Activated T-cell treated with anti-CD3 and anti-CD28 coated beads, Interleukin-2, amount 50 U/mL, for 72 hours (primary cell): ENCODE data around the gene KRT1. TPM values are rescaled to one million over a fixed set of nuclear protein-coding genes. Genes with fewer than 3 reads are reported as not detected.

Source experiments
- ATAC-seq, 2 donors: fragments of 150-1000 bp; cut with Tn5 transposase; replicated peaks in 1 of 2; 2 replicates each; pipeline ENCODE4 v1.10.0; 2021; ENCODE audit warnings: moderate library complexity in 2 of 2, mild to moderate bottlenecking in 1 of 2
- DNase-seq, 2 donors: peaks; one replicate each; pipeline ENCODE4 v3.0.0; 2021 to 2022; ENCODE audit warnings: mixed read lengths in 1 of 2
- H3K27ac Mint-ChIP-seq: one replicate; pipeline ENCODE4 v1.8.0; 2022; ENCODE audit warnings: mild to moderate bottlenecking, moderate library complexity, mixed read lengths
- H3K27me3 Mint-ChIP-seq: one replicate; pipeline ENCODE4 v1.8.0; 2022; ENCODE audit warnings: low read depth, mixed read lengths
- H3K36me3 Mint-ChIP-seq, 2 donors: one replicate each; pipeline ENCODE4 v1.8.0; 2022; ENCODE audit warnings: mixed read lengths in 2 of 2, mild to moderate bottlenecking in 1 of 2; ENCODE audit not compliant: insufficient read depth in 2 of 2
- H3K4me1 Mint-ChIP-seq: one replicate; pipeline ENCODE4 v1.8.0; 2022; ENCODE audit warnings: low read depth, mixed read lengths
- H3K4me3 Mint-ChIP-seq, 2 donors: one replicate each; pipeline ENCODE4 v1.8.0; 2022; ENCODE audit warnings: mild to moderate bottlenecking in 2 of 2, mixed read lengths in 2 of 2, moderate library complexity in 2 of 2
- H3K9me3 Mint-ChIP-seq, 2 donors: one replicate each; pipeline ENCODE4 v1.8.0; 2022; ENCODE audit warnings: mixed read lengths in 2 of 2
- total RNA-seq, 2 donors: library from RNA; stranded (reverse); gene quantifications; one replicate each; pipeline ENCODE4 v1.2.3, GENCODE V29; 2022

The KRT1 gene
- total RNA-seq, 2 donors from 2014 or later = not detected

DNA sequence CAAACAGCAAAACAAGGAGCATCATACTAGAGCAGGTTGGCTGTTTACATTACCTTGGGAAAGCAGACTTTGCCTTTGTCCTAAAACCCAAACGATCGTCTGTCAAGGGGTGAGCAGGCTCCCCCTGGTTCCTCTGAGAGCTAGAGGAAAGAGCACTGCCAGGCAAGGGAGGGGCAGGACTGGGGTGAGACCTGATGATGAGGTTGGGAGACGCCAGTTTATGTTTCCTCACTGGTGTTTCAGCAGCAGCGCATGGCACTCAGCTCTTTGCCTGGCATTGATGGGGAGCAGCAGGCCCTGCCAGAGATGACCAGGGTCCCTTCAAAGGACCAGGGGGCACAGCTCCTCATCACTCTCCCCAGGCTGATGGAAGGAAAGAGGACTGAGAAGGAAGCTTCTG is 20.3 kb downstream of the KRT1 start:
- no peak for DNase-seq
- Mint-ChIP-seq H3K36me3 (no peaks in the 10 kb centered on the region), H3K27ac (no peak overlapping the region), H3K4me1 (peaks cover 5% of the 10 kb centered on the region), H3K4me3 (no peak overlapping the region), H3K9me3 (no peaks in the 10 kb centered on the region), H3K27me3 (no peaks in the 10 kb centered on the region)
- no peak for ATAC-seq

DNA sequence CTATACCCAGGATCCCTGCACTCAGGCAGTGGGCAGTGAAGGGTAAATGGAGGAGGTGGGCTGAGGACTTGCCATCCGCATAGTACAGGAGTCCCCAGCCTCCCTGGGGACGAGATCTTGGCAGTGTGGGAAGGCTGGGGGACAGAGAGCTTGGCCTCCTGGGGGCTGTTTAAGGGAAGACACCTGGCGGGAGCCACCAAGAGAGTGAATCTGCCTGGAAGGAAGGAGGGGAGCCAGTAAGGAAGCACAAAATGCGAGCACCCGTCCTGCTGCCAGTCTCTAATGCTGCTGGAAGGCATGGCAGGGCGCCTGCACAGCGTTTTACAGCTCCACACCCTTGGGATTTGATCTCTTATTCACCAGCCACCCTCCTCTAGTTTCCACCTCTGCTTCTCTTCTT is 20.8 kb downstream of the KRT1 start:
- Mint-ChIP-seq H3K27ac (no peak overlapping the region), H3K36me3 (no peaks in the 10 kb centered on the region)

DNA sequence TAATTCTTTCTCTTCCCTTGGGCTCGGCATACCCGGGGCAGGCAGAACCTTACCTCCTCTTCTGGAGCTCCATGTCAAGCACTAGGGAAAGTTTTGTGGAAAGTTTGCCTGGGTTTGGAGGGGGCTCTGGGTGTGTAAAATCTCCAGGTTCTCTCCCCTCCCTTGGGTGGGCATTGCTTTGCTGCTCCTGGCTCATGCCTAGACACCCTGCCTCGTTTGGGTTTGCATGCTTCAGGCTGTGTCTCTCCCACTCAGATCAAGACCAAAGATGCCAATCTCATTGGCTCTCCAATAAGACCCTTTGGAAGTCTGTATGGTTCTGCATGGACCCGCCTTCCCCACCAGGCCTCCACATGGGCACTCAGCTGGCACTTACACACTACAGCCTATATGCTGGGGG is 22.0 kb downstream of the KRT1 start:
- Mint-ChIP-seq H3K9me3 (no peaks in the 10 kb centered on the region), H3K36me3 (no peaks in the 10 kb centered on the region), H3K27ac (no peak overlapping the region), H3K4me1 (peaks cover 5% of the 10 kb centered on the region), H3K27me3 (no peaks in the 10 kb centered on the region), H3K4me3 (no peak overlapping the region)
- ATAC-seq (no peak), DNase-seq (no peak)

More for the DNA sequence above, 20.8 kb downstream of the KRT1 start:
- Mint-ChIP-seq H3K4me1 (peaks cover 5% of the 10 kb centered on the region), H3K9me3 (no peaks in the 10 kb centered on the region), H3K27me3 (no peaks in the 10 kb centered on the region), H3K4me3 (no peak overlapping the region)
- ATAC-seq = no peak
- DNase-seq = no peak

DNA sequence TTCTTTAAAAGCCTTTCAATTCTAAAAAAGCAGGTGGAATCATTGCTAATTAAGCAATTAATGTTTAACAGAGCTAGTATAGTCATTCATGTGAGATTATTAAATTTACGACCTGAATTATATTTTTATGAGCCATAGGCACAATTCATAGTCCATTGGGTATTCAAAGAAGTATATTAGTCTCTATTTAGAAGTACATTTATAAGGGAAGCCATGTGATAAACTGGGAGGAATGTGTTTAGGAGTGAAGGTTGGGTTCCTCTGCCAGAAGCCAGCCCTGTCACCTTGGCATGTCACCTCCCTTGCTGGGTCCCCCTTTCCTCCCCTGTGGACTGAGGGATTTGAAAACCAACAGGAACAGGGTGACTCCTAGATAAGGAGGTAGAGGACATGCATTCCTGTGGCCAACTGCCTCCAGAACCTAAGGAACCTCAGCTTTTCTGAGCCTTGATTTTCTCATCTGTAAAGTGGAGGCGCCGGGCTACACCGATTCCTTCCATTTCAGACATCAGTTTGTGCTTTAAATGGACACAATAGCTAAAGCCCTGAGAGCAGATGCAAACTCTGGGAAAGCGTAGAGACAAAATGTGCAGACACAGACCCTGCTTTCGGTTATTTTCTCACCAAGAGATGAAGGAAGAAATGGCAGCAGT is 22.8 kb downstream of the KRT1 start:
- H3K27ac Mint-ChIP-seq = no peak overlapping the region
- H3K4me1 Mint-ChIP-seq = peaks cover 3% of the 10 kb centered on the region
- H3K9me3 Mint-ChIP-seq = no peaks in the 10 kb centered on the region
- no peaks in the 10 kb centered on the region for H3K36me3 Mint-ChIP-seq
- no peak for DNase-seq
- H3K27me3 Mint-ChIP-seq = no peaks in the 10 kb centered on the region
- ATAC-seq = no peak
- H3K4me3 Mint-ChIP-seq = no peak overlapping the region

DNA sequence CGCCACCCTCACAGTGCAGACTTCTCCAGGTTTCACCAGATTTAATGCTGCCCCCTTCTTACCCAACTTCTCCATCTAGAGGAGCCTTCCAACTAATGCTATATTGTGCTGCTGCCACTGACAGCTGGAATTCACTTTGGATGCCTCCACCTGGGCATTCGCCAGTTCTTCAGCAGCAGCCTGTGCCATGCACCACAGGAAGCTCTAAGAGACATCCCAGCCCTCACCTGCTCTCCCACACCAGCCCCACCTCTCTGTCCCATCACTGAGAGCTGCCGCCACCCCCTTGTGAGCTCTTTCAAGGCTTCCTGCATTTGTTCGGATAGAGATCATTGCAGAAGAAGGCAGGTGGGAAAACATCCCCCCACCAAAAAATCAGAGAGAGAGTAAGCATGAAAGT is 23.6 kb downstream of the KRT1 start:
- no peak for ATAC-seq
- H3K36me3 Mint-ChIP-seq = no peaks in the 10 kb centered on the region
- H3K27ac Mint-ChIP-seq = no peak overlapping the region
- DNase-seq = no peak
- H3K4me3 Mint-ChIP-seq = no peak overlapping the region
- no peaks in the 10 kb centered on the region for H3K9me3 Mint-ChIP-seq
- no peaks in the 10 kb centered on the region for H3K27me3 Mint-ChIP-seq
- H3K4me1 Mint-ChIP-seq = no peaks in the 10 kb centered on the region

DNA sequence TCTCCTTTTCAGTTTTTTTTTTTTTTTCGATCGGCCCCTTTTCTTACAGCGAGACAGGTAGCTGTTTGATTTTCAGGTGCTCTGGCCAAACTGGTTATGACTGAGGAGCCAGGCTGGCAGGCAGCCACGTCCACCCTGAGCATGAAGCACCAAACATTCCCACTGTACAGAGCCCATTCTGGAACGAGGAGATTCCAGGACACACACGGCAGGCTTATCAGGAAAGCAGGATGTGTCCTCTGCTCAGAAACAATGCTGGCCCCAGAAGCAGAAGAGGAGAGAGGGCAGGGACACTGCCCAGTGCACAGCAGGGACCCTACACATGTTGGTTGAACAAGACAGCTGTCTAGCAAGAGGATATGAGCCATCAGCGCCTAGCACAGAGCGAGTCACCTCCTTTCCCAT is 24.5 kb downstream of the KRT1 start:
- Mint-ChIP-seq H3K4me1 (no peaks in the 10 kb centered on the region), H3K27ac (no peak overlapping the region), H3K4me3 (no peak overlapping the region), H3K27me3 (no peaks in the 10 kb centered on the region), H3K9me3 (no peaks in the 10 kb centered on the region), H3K36me3 (no peaks in the 10 kb centered on the region)
- no peak for DNase-seq
- ATAC-seq = no peak

DNA sequence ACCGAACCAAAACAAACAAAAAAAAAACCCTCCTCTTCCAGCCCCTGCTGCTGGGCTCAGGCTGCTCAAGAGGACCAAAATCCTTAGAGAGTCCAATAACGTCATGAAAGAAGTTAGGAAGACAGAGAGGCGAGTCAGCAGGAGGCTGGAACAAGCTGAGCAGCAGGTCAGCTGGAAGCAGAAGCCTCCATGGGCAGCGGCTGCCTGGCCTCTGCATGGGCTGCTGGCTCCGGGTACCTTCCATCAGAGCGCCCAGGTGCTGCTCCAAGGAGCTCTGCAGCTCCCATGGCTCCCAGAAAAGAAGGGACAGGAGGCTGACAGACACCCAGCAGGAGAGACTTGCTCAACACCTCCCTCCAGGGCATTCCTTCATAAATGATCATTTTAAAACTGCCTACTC is 25.0 kb downstream of the KRT1 start:
- H3K27me3 Mint-ChIP-seq = no peaks in the 10 kb centered on the region
- ATAC-seq = no peak

DNA sequence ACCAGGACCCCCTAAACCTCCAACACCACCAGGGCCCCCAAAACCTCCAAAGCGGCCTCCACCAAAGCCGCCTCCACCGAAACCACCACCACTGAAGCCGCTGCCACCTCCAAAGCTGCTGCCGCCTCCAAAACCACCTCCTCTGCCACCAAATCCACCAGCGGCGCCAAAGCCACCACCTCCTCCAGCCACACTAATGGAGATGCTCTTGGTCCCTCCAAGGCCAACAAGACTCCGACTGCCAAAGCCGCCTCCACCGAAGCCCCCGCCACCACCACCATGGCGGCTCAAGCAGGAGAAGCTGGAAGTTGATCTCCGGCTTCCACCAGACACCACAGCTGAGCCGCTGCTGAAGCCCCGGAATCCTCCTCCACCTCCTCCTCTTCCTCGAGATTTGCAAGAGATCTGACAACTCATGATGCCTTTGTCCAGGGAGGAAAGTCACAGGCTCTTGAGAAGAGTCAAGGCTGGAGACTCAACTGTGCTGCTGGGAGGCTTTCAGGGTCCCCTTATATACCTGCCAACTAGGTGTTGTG is 28.4 kb downstream of the KRT1 start, which contains the start of gene KRT2:
Gene KRT2, minus strand, starts transcription at position 486 of the 536 bp plus-strand sequence. Its CDS starts 69 bp downstream, at position 417.
- no peaks in the 10 kb centered on the region for H3K36me3 Mint-ChIP-seq
- H3K27ac Mint-ChIP-seq = no peak within 1 kb of the TSS
- DNase-seq (no peak), ATAC-seq (no peak)
- peaks cover 6% of the 10 kb centered on the region for H3K4me1 Mint-ChIP-seq
- no peaks in the 10 kb centered on the region for H3K9me3 Mint-ChIP-seq
- no peaks in the 10 kb centered on the region for H3K27me3 Mint-ChIP-seq
- H3K4me3 Mint-ChIP-seq = no peak within 1 kb of the TSS

More for the DNA sequence above, 25.0 kb downstream of the KRT1 start:
- H3K4me3 Mint-ChIP-seq = no peak overlapping the region
- H3K36me3 Mint-ChIP-seq = no peaks in the 10 kb centered on the region
- no peaks in the 10 kb centered on the region for H3K9me3 Mint-ChIP-seq
- no peak overlapping the region for H3K27ac Mint-ChIP-seq
- DNase-seq = no peak
- no peaks in the 10 kb centered on the region for H3K4me1 Mint-ChIP-seq

DNA sequence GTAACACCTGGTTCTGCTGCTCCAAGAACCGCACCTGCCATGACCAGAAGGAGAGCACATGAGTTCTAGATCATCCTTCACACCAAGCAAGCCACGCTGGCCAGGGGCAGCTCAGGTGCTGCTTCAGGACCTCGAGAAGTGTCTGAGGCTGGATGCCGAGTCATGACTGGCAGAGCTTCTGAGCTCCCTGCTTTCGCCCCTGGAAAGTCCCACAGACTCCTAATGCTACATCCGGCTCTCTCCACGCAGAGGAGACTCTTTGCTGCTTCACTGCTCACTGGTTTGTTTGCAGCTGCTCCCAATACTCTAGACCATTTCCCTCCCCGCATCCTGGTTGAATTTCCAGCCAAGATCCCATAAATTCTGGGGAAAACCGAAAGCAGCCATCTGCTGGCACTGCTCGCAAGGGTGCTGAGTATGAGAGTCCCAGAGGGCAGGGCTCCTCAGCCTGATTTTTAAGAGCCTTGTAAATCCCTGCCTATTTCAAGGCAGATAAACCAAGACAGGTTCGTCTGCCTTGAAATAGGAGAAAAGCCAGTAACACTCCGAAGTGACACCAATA is 29.6 kb downstream of the KRT1 start:
- ATAC-seq = no peak
- H3K9me3 Mint-ChIP-seq = no peaks in the 10 kb centered on the region
- H3K27me3 Mint-ChIP-seq = no peaks in the 10 kb centered on the region
- H3K36me3 Mint-ChIP-seq = no peaks in the 10 kb centered on the region
- no peak for DNase-seq
- no peak overlapping the region for H3K4me3 Mint-ChIP-seq
- no peak overlapping the region for H3K27ac Mint-ChIP-seq
- peaks cover 18% of the 10 kb centered on the region for H3K4me1 Mint-ChIP-seq

DNA sequence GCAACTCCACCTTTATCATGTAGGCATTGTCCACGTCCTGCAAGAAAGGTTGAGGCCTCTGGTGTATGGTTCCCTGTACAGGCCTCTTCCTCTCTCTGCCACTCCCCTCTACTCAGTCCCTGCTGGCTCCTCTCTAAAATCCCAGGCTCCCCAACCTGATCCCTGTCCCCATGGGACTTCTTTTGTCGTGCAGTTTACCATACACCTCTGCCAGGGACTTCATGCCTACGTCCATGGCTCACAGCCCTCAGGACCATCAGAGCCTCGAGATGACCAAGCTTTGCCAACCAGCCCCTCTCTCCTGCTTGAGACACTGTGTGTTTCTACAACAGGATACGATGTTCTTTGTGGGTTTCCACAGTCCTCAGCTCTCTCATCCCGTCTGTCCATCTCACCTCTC is 31.1 kb downstream of the KRT1 start:
- no peak for DNase-seq
- no peaks in the 10 kb centered on the region for H3K27me3 Mint-ChIP-seq
- no peaks in the 10 kb centered on the region for H3K9me3 Mint-ChIP-seq
- H3K36me3 Mint-ChIP-seq = no peaks in the 10 kb centered on the region
- H3K4me3 Mint-ChIP-seq = no peak overlapping the region
- H3K27ac Mint-ChIP-seq = peak overlapping the region; percentile 26
- no peak for ATAC-seq
- H3K4me1 Mint-ChIP-seq = peaks cover 31% of the 10 kb centered on the region

DNA sequence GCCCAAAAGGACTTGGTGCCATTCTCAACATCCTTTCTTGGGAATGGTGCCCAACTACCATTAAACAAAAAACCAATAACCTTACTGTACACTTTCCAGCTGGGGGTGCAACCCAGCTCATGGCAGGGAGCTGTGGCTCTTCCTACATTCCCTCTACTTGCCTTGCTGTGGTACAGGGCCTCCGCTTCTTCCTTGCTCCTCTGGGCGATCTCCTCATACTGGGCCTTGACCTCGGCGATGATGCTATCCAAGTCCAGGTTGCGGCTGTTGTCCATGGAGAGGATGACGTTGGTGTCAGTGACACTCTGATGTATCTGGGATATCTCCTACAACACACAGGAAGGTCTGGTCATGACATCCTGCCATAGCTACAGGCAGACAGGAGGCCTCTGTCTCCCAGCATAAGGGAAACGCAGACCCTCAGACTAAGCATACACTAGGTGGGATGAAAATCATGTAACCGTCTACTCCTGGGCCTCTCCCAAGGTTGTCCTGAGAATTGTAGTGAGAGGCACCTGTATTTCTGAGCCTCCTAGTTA is 32.1 kb downstream of the KRT1 start:
- Mint-ChIP-seq H3K4me3 (no peak overlapping the region), H3K4me1 (peaks cover 36% of the 10 kb centered on the region), H3K27me3 (no peaks in the 10 kb centered on the region), H3K9me3 (no peaks in the 10 kb centered on the region), H3K27ac (no peak overlapping the region), H3K36me3 (no peaks in the 10 kb centered on the region)
- no peak for ATAC-seq
- no peak for DNase-seq

DNA sequence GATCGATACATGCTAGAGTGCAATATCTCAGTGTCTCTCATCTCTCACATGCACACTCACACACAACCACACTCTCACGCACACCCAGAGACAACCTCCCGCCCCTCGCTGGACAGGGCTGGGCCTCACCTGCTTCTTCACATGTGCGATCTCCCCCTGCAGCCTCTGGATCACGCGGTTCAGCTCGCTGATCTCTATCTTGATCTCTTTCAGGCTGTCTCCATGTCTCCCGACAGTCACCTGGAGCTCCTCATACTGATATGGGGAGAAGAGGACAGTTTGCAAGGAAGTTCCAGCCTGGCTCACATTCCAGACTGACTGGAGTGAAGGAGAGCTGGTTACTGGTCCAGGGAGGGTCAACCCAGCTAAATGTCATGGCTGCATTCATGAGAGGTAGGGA is 32.6 kb downstream of the KRT1 start:
- no peaks in the 10 kb centered on the region for H3K9me3 Mint-ChIP-seq
- ATAC-seq (no peak), DNase-seq (no peak)
- no peak overlapping the region for H3K4me3 Mint-ChIP-seq
- H3K27me3 Mint-ChIP-seq = no peaks in the 10 kb centered on the region
- no peak overlapping the region for H3K27ac Mint-ChIP-seq
- peaks cover 39% of the 10 kb centered on the region for H3K4me1 Mint-ChIP-seq
- H3K36me3 Mint-ChIP-seq = no peaks in the 10 kb centered on the region

DNA sequence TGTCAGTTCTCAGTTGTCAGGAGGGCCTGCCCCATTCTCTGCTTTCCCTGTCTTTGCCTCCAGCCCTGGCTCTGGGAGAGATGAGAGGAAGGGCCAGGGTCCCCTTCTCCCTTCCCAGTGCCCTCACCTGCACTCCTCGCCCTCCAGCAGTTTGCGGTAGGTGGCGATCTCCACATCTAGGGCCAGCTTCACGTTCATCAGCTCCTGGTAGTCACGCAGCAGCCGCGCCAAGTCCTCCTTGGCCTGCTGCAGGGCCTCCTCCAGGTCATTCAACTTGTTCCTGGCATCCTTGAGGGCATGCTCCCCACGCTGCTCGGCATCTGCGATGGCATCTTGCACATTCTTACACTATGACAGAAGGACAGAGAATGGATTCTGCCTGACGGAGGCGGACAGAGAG is 33.6 kb downstream of the KRT1 start:
- H3K27me3 Mint-ChIP-seq = no peaks in the 10 kb centered on the region
- no peak overlapping the region for H3K27ac Mint-ChIP-seq
- no peaks in the 10 kb centered on the region for H3K36me3 Mint-ChIP-seq
- no peak for ATAC-seq
- no peak overlapping the region for H3K4me3 Mint-ChIP-seq
- H3K4me1 Mint-ChIP-seq = peaks cover 44% of the 10 kb centered on the region
- no peaks in the 10 kb centered on the region for H3K9me3 Mint-ChIP-seq
- DNase-seq = no peak
